Prostate gland (tissue), 2 donors: Measurements from ENCODE around the gene DMRT3.

Source experiments
- POLR2A ChIP-seq: fragments of 450-650 bp; IDR thresholded peaks from one replicate; pipeline ENCODE4 v1.6.1; 2016; ENCODE audit warnings: antibody characterized with exemption, mild to moderate bottlenecking
- POLR2AphosphoS5 ChIP-seq: sonication (generic); formaldehyde crosslinking; IDR thresholded peaks from one replicate; pipeline ENCODE4 v1.6.1; 2017; ENCODE audit warnings: antibody characterized with exemption
- TF ChIP-seq, protein P1 (sequence below), 4 experiments: fragments of 200-600 bp in 2 of 4; fragments of 450-650 bp in 2 of 4; sonication (generic) in 2 of 4; IDR thresholded peaks; 1 replicate in 3 of 4; 2 replicates in 1 of 4; pipeline ENCODE4 v1.5.1; 2016 to 2019; ENCODE audit warnings: antibody characterized with exemption in 4 of 4, mild to moderate bottlenecking in 2 of 4, moderate library complexity in 2 of 4

GRCh38 chr9:979983-980382 lies 3.5 kb downstream of the DMRT3 start:
- TF ChIP-seq, protein P1, sequence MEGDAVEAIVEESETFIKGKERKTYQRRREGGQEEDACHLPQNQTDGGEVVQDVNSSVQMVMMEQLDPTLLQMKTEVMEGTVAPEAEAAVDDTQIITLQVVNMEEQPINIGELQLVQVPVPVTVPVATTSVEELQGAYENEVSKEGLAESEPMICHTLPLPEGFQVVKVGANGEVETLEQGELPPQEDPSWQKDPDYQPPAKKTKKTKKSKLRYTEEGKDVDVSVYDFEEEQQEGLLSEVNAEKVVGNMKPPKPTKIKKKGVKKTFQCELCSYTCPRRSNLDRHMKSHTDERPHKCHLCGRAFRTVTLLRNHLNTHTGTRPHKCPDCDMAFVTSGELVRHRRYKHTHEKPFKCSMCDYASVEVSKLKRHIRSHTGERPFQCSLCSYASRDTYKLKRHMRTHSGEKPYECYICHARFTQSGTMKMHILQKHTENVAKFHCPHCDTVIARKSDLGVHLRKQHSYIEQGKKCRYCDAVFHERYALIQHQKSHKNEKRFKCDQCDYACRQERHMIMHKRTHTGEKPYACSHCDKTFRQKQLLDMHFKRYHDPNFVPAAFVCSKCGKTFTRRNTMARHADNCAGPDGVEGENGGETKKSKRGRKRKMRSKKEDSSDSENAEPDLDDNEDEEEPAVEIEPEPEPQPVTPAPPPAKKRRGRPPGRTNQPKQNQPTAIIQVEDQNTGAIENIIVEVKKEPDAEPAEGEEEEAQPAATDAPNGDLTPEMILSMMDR (IDR thresholded peaks at IDR 0.05): no peak
- TF ChIP-seq POLR2AphosphoS5: no peak
- no peak for TF ChIP-seq POLR2A
